Ureter (tissue), 1 donor: Measurements from ENCODE around the gene SLU7. TPM values are rescaled to one million over a fixed set of nuclear protein-coding genes. Genes with fewer than 3 reads are reported as not detected.
"Not testable (repeated sequence)": the region's sequence is repeated elsewhere in the genome, so short reads cannot be mapped to it uniquely, and the experiment has no call there.

Source experiments
- DNase-seq: peaks from one replicate; pipeline ENCODE4 v3.0.0-alpha.2; 2020; ENCODE audit warnings: low spot score
- total RNA-seq: library from RNA; stranded (reverse); gene quantifications from one replicate; pipeline ENCODE4 v1.2.4, GENCODE V29; 2023
- donor health status: DM: yes; HTN: yes; CAD: no.

The SLU7 gene
- total RNA-seq, 1 donor from 2014 or later = 34.2 TPM

- no peak for DNase-seq
Observed at GRCh38 chr5:160450164-160450932, 31.5 kb upstream of the SLU7 start.

- no peak for DNase-seq
Observed at GRCh38 chr5:160449458-160449857, 30.6 kb upstream of the SLU7 start.

GRCh38 chr5:160448886-160449285 lies 30.0 kb upstream of the SLU7 start:
- no peak for DNase-seq

- no peak for DNase-seq
Observed at GRCh38 chr5:160445751-160446150, 26.9 kb upstream of the SLU7 start.

GRCh38 chr5:160445132-160445531 lies 26.3 kb upstream of the SLU7 start:
- DNase-seq = no peak

- DNase-seq = no peak
Observed at GRCh38 chr5:160444407-160444806, 25.5 kb upstream of the SLU7 start.

GRCh38 chr5:160442824-160443431 lies 24.0 kb upstream of the SLU7 start:
- DNase-seq = no peak

- DNase-seq = no peak
Observed at GRCh38 chr5:160441311-160441781, 22.5 kb upstream of the SLU7 start.

- peak; percentile 90 for DNase-seq
Observed at GRCh38 chr5:160439205-160439600, 20.3 kb upstream of the SLU7 start.

GRCh38 chr5:160438316-160439204 lies 19.7 kb upstream of the SLU7 start:
- DNase-seq = no peak

- DNase-seq = no peak
Observed at GRCh38 chr5:160437271-160437670, 18.4 kb upstream of the SLU7 start.

- not testable (repeated sequence) for DNase-seq
Observed at GRCh38 chr5:160436661-160437060, 17.8 kb upstream of the SLU7 start.

- DNase-seq = no peak
Observed at GRCh38 chr5:160436017-160436416, 17.1 kb upstream of the SLU7 start.

- no peak for DNase-seq
Observed at GRCh38 chr5:160435532-160435931, 16.7 kb upstream of the SLU7 start.

- DNase-seq = peak; percentile 60
Observed at GRCh38 chr5:160434022-160434531, 15.2 kb upstream of the SLU7 start.

GRCh38 chr5:160432787-160433186 lies 13.9 kb upstream of the SLU7 start:
- DNase-seq = no peak

- DNase-seq = no peak
Observed at GRCh38 chr5:160432196-160432595, 13.3 kb upstream of the SLU7 start.

- DNase-seq = no peak
Observed at GRCh38 chr5:160427607-160428006, 8.7 kb upstream of the SLU7 start.

GRCh38 chr5:160423099-160423498 lies 4.2 kb upstream of the SLU7 start:
- DNase-seq = no peak

GRCh38 chr5:160421625-160422258 lies 2.9 kb upstream of the SLU7 start, which contains the start of gene PTTG1:
Gene PTTG1, plus strand, starts transcription at chr5:160421855. Its CDS starts 458 bp downstream, at chr5:160422313.
- peak; percentile 95 for DNase-seq

- DNase-seq = no peak
Observed at GRCh38 chr5:160420331-160420610, 1.4 kb upstream of the SLU7 start.
